Astrocyte (in vitro differentiated cells and primary cell): ENCODE results near the gene C1orf198.

Source experiments
- CTCF ChIP-seq: IDR thresholded peaks from 2 replicates; pipeline ENCODE4 v1.5.1; 2011; ENCODE audit warnings: low read depth, mild to moderate bottlenecking, inconsistent platforms, low read length, moderate library complexity; ENCODE audit not compliant: insufficient read depth
- EZH2 ChIP-seq: IDR thresholded peaks from 2 replicates; pipeline ENCODE4 v1.6.1; 2012; ENCODE audit warnings: mild to moderate bottlenecking, low read length, inconsistent platforms; ENCODE audit not compliant: insufficient read depth

GRCh38 chr1:230800891-230801840, 67.2 kb downstream of the C1orf198 start:
- TF ChIP-seq CTCF (no peak), EZH2 (no peak)
